ENCODE data around the gene P2RX1.
"Not testable (repeated sequence)": the region's sequence is repeated elsewhere in the genome, so short reads cannot be mapped to it uniquely, and the experiment has no call there.

The P2RX1 gene

DNA sequence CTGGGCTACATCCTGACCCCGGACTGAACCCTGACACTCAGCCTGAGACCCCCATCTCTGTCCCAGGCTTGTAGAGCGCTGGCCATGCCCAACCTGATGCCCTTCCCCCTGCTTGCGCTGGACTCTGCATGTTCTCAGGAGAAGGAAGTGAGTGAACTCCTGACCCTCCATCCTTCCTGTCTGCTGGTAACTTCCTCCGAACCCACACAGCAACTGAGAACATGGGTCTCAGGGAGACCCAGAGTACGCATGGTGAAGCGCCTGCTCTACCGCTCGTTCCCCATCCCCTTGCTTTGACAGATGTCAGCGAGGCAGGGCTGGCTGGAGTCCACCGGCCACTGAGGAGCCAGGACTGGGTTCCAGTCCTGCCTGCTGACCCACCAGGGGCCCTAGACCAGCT, 29.5 kb downstream of the P2RX1 start:
- no peak for DNase-seq

DNA sequence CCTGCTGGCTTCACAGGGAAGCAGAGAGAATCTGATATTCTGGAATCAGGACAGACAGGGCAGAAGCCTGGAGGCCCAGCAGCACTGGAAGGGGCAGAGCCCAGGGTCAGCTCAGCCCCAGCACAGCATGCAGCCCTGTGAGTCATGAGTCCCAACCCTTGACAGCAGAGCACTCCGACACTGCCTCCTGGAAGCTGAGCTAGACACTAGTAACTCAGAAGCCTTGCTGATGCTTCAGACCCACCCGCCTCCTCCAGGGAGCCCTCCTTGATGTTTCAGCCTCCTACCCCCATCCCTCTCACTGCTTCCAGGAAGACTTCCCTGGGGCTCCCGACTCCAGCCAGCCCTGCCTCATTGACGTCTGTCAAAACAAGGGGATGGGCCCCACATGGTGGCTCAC, 30.3 kb downstream of the P2RX1 start:
- no peak for DNase-seq

DNA sequence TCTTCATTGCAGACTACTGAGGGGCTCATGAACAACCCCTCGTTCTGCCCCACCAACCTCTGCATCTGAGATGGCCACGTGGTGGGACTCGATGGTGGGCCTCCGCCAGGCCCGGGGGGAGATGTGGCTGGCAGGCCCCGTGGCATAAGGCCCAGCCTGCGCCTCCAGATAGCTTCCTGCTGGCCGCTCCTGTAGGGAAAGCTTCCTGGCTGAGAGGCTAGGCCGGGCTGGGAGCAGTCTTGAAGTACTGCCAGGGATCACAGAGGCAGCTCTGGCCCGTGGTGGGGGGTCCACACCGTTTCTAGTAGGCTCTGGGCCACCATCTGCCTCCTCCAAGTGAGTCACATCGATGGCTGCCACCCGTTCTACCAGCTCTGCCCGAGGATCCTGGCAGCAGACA, 31.0 kb downstream of the P2RX1 start:
- DNase-seq: no peak

DNA sequence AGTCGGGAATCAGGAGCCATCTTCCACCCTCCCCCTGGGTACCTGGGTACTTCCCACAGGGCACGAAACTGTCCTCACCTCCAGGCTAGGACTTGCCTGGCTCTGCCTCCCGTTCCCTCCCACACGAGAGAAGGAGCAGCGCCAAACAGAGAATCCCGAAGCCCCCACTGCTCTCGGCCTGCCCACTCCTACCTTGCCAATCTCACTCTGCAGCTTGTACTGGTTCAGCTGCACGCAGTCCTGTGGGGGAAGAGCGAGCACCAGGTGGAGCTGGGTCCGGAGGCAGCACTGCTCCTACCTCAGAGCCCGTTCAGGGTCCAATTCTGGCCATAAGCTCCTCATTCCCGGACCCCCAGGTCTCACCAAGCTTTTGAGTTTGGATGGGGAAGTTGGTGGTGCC, 32.1 kb downstream of the P2RX1 start:
- no peak for DNase-seq

DNA sequence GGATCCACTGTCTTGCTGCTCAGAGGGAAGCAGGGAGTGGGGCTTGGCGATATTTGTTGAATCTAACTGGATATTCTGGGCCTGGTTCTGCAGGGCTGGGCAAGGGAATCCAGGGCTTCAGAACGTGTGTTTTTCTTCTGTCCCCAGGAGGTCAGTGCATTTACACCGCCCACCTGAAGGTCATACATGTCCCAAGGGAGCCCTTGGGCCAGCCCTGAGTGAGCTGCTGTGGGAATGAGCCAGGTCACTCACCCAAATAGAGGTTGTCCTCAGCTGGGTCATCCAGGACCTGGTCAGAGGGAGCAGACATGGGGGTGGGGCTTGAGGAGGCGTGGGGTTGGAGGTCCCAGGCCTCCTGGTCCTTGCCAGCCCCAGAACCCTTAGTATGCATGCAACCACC, 34.0 kb downstream of the P2RX1 start:
- DNase-seq: no peak

DNA sequence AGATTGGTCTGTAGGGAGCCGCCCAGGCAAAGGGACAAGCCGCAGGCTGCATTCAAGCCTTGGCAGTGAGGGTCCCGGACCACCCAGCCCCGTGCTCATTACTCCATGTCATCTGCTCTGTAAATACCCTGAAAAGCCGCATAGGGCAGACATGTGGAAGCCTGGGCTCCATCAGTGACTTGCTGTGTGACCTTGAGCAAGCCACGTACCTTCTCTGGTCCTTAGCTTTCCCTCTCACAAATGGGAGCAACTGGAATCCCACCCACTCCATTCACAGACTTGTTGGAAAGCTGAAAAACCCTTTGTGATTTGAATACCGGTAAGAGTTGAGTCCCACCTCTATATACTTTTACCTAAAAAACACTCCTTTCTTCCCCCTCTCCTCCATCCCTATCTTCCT, 35.3 kb downstream of the P2RX1 start:
- DNase-seq: no peak

DNA sequence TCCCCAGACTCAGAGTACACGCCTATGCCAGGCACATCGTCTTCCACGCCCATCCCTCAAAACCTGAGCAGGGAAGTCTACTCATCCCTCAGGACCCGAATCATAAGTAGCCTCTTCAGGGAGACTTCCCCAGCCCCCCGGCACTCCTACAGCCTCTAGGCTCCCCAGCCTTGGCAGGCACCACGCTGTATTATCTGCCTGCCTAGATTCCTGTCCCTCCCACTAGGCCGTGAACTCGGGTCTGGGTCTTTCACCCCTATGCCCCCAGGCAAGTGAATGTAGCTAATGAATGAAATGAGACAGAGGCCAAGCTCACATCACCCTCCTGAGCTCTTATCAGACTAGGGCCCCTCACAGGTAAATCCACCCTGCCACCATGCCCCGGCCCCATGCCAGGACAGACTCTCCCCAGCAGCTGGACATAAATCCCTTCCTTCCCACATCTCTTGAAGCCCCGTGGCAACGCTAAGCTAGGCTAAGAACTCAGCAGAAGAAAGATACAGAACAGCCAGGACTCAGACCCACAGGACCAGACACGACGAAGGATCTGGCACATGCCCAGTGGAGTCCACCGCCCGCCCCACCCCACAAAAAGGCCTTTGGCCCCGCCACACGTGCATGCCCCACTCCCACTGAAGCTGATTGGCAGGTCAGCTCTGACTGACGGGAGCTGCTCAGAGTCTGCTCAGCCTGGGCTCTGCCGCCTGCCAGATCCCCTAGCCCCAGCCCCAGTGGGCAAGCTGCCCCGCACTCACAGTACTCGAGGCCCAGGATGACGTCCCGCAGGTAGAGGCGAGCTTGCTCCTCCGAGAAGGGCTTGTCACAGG, 36.5 kb downstream of the P2RX1 start:
- no peak for DNase-seq

DNA sequence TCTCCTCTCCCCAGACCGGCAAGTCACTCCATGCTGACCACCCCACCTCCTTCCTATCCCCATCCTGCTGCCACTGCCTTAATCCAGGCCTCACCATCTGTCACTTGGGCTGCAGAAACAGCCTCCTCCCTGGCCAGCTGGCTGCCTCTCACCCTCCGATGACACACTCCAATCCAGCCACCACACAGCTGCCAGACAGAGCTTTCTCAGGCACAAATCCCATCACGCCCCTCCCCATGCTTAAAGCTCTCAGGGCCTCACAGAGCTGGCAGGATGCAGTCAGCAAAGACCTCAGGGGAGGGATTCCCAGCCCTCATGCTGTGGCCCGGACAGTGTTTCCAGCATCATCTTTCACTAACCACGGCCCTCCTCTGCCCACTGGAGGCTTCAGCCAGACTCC, 37.1 kb downstream of the P2RX1 start:
- DNase-seq: no peak

DNA sequence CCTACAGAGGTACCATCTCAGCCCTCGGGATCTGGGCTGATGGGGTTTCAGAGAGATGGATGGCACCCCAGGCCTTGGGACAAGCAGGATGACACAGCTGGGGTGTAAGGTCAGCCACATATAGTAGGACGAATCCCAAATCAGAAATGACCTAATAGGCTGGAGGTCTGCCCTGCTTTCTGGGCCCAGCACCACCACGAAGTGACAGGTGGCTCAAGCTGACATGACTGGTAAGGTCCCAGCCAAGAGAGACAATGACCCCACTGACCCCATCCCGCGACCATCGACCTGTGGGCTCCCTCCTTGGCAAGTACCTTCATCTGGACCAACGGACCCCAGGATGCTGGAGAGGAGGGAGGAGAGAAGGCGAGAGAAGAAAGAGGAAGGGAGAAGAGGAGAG, 39.0 kb downstream of the P2RX1 start:
- DNase-seq: no peak

DNA sequence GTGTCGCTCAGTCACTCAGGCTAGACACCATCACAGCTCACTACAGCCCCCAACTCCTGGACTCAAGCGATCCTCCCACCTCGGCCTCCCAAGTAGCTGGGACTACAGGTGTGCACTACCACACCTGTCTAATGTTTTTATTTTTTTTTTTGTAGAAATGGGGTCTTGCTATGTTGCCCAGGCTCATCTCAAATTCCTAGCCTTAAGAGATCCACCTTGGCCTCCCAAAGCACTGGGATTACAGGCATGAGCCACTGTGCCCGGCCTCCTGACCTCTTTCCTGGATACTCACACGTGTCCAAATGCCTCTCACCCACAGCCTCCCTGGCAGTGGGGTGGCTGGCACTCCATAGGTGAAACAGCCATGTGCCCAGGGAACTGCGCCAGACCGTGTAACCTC, 40.9 kb downstream of the P2RX1 start:
- DNase-seq: no peak

DNA sequence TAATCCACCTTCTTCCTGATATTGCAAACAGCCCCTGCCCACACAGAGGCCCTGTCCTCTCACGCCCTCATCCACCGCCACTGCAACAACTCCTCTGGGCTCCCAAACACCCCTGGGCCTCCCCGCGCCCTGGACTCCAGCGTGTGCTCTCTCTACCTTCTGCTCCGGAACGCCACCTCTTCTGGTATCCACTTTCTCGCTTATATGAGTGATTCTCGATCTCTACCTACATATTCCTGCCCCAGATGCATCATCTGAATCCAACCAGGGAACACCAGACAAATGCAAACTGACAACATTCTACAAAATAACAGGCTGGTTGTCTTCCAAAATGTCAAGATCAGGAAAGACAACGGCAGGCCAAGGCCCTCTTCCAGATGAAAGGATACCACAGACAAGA, 42.4 kb downstream of the P2RX1 start:
- DNase-seq: no peak

DNA sequence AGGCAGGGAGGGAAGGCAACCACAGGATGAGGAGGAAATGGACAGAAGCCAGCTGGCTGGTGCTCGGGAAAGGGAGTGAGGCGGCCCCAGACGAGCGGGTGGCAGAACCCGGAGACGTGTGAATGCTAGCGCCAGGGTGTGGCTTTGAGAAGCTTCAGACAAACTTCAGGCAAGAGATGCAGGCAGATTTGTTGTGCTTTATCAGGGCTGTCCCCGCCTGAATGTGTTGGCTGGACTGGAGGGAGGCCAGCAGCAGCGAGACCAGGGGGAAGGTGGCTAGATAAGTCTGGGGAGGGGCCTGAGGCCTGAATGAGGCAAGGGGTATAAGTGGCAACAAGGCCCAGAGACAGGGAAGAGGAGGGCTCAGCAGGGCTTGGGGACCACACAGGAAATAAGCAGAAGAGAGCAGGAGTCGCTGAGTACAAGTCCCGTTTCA, 45.4 kb downstream of the P2RX1 start:
- DNase-seq: no peak

DNA sequence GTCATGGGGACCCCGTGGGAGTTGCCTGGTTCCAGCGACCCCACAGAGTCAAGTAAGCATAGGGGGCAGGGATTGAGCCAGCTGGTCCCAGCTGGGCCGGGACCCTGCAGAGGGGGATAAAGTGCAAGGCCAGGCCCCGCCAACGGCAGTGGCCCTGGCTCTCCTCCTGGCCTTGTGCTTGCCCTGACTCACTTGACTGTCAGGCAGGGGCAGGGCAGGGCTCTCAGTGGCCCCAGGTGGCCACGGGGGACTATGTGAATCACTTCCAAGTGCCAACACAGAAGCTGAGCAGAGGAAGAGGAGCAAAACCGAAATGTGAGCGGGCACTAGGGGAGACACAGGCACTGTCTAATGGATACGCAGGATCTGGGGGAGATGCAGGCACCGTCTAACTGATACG, 48.7 kb downstream of the P2RX1 start:
- DNase-seq: no peak

DNA sequence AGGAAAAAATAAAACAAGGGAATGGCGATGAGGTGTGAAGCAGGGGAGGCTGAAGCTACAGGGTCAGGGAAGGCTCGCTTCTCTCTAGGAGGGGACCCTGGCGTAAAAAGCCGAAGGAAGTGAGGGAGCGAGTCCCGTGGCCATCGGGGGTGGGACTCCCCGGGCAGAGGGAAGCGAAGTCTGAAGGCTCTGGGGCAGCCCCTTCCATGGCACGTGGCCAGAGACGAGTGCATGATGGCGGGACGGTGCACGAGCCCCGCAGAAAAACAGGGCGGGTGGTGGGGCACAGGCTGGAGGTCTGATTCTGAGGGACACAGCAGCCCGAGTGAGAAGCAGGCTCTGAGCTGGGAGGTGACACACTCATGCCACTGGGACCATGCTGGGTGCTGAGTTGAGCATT, 49.2 kb downstream of the P2RX1 start:
- DNase-seq: no peak

DNA sequence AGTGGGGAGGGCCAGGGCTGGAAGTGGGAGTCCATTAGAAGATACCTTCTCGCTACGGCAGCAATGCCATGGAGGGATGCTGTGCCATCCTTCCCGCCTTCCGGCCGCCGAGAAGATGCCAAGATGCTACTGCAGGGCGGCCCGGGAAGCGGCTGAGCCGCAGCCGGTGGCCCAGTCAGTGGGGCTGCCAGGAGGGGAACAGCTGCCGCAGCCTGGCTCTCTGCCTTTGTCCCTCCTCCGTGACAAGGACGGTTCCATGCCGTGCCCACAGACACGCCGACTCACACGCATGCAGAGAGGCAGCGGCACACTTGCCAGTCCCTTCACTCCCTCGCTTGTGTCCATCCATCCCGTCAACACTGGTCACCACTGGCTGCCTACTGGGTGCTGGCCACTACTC, 50.0 kb downstream of the P2RX1 start:
- no peak for DNase-seq

DNA sequence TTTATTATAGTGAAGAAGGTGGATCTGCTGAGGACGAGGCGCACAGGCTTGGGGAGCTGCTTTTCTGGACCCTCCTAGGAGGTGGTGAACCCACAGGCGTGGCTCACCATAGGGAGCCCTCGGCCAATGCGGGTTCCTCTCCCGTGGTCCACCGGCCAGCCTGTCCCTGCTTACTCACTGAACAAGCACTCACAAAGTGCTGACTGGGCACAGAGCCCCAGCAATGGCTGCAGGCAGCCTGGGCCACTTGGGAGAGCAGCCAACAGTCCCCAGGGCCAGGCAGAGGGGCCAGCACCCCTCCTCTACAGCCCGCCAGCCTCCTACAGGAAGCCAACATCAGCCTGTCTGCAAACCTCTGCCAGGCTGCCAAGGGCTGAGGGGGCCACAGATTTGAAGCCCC, 51.1 kb downstream of the P2RX1 start:
- DNase-seq: no peak

DNA sequence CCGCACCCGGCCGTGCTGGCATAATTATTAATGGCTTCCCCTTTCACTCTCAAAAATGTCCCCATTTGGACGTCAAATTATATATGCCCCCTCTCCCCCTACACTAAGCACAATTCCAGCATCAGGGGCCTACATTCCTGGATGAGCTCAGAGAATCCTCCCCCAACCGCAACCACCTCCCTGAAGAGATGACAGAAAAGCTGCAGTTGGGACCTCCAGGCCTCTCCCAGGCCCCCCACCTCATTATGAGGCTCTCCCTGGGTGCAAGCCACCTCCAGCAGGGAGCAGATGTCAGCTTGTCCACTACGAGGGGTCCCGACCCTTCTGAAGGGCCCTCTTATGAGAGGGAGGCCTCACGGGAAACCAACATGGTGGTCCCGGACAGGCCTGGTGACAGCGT, 51.7 kb downstream of the P2RX1 start:
- DNase-seq: no peak

DNA sequence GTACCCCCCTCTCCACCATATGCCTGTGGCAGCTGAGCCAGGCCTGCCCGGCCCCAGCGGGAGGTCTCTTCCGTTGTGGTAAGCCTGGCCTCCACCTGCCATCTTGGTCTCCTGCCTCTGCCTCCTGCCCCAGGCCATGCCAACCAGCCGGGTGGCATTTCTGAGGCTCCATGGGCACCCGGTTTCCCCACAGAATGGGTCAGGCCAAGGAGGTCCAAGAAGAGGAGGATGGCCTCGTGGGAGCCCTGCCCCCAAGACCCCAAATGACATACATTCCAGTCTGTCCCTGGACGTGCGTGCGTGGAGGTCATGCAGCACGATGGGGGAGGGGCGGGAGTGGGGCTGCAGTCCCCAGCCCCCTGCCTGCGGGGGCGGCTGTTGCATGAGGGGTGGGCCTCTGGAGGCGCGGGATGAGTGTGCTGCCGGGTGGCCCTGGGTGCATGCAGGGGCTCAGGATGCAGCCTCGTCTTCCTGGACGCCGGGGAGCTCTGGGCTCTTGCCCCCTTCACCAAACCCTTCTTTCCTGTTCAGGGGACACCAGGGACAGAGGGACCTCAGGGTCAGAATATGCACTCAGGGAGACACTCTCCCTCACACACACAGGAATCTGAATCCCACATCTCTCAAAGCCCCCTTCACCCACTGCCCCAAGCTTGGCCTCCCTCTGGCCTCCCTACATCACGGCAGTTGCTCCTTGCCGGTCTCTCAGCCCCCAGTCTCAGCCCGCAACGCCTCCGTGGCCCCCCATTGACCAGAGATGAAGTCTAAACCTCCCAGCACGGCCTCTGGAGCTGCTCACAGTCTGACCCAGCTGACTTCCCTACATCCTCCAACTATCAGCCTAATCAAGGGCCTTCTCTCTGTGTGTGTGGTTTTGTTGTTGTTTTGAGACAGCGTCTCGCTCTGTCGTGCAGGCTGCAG, 54.2 kb downstream of the P2RX1 start:
- no peak for DNase-seq

DNA sequence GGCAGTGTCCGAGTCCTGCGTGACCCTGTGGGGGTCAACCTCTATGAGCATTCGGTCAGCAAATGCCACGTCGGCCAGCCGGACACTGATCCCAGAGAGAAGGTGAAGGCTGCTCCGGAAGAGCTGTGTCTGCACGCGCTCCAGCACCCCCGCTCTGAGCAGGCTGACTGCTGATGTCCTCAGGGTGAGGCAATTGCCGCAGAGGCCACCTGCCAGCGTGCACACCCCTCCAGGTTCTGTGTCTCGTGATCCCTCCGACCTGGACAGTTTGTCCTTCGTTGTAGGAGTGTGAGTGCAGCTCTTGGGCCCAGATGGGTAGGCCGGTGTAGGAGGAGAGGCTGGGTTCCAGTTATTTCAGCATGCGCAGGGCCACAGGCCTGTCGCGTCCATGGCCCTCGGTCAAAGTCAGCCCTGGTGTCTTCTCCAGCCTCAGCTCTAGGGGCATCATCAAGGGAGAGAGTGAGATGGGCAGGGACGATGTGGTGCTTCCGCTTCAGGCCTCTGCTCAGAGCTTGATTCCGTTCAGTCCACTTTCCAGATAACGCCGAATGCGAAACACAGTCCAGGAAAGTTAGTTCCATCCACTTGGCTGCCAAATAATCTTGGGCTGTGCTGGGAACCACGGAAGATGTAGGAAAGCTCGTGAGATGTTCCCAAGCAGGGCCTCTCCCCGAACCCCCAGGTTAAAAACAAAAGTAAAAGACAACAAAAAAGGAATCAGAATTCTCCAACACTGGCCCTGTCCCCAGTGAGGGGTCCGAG, 55.1 kb downstream of the P2RX1 start:
- DNase-seq: no peak

DNA sequence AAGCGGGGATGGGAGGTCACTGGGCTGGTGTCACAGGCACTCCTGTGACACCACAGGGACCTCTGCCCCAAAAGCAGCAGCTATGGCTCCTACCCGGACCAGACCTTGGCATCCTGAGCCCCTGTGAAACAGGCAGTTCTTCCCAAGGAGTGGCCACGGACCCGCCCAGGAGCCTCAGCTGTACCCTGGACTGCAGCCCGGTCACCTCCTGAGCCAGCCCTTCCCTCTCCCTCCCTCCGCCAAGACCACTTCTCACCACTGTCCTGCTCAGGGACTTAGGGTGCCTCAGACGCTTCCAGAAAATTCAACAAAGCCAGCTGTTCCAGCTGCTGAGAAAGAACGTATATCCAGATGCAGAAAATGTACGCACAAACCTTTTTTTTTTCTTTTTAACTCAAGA, 56.3 kb downstream of the P2RX1 start:
- no peak for DNase-seq

DNA sequence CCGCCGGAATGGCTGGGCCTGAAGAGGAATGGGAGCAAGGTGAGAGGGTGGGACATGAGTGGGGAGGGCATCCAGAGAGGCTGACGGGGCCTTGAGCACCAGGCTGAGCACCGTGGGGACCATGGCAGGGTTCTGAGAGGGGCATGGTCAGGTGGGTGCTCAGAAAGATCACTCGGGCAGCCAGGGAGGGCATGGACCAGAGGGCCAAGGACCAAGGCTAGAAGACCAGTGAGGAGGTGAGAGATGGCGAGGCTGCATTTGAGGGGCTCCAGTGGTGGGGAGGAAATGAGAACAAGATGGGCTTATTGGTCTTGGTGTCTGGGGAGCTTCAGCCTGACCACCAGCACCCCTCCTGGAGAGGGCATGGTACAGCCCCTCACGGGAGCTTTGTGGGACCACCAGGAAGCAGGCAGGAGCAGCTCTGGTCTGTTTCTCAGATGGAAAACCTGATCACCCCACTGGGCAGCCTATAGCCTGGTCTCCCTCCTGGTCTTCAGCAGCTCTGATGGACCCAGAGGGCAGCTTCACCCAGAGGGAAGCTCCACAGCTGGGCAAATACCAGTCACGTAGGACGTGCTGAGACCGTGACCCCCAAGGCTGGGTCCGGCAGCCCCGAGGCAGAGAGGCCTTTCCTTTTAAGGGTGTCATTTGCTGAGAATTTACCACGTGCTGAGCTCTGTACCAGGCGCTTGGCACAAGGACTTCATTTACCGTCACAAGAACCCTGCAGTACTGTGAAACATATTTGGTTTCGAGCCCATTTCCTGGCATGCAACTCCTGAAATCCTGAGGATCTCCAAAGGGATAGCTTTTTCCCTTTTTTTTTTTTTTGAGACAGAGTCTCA, 58.8 kb downstream of the P2RX1 start:
- DNase-seq: no peak

DNA sequence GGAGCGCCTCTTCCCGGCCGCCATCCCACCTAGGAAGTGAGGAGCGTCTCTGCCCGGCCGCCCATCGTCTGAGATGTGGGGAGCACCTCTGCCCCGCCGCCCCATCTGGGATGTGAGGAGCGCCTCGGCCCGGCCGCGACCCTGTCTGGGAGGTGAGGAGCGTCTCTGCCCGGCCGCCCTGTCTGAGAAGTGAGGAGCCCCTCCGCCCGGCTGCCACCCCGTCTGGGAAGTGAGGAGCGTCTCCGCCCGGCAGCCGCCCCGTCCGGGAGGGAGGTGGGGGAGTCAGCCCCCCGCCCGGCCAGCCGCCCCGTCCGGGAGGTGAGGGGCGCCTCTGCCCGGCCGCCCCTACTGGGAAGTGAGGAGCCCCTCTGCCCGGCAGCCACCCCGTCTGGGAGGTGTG, 62.1 kb downstream of the P2RX1 start:
- not testable (repeated sequence) for DNase-seq

DNA sequence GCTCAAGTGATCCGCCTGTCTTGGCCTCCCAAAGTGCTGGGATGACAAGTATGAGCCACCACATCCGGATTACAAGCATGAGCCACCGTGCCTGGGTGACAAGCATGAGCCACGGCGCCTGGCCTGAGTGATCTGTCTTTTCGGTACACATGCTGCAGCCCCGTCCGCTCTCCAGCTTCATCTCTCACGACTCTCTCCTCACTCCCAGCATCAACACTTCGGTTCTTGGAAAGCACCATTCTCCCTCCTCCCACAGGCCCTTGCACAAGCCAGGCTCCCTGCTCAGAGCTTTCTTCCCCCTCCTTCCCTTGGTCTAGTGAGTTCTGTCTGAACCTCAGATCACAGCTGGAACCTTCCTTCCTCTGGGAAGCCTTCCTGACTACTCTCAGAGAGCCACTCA, 63.7 kb downstream of the P2RX1 start:
- no peak for DNase-seq

Measured in activated CD4-positive, alpha-beta T cell treated with anti-CD3 and anti-CD28 coated beads for 1 hour (primary cell).